Stimulated activated CD8-positive, alpha-beta memory T cell treated with anti-CD3 and anti-CD28 coated beads, Interleukin-7, amount 100 ng/mL, for 48 hours (primary cell): Measurements from ENCODE around the gene MAGT1.
"Not testable (repeated sequence)": the region's sequence is repeated elsewhere in the genome, so short reads cannot be mapped to it uniquely, and the experiment has no call there.

Experiments
- DNase-seq, 2 donors: peaks; one replicate each; pipeline ENCODE4 v3.0.0-alpha.2; 2020; ENCODE audit warnings: low read depth in 1 of 2; ENCODE audit errors: extremely low read depth in 1 of 2

MAGT1 gene

DNA sequence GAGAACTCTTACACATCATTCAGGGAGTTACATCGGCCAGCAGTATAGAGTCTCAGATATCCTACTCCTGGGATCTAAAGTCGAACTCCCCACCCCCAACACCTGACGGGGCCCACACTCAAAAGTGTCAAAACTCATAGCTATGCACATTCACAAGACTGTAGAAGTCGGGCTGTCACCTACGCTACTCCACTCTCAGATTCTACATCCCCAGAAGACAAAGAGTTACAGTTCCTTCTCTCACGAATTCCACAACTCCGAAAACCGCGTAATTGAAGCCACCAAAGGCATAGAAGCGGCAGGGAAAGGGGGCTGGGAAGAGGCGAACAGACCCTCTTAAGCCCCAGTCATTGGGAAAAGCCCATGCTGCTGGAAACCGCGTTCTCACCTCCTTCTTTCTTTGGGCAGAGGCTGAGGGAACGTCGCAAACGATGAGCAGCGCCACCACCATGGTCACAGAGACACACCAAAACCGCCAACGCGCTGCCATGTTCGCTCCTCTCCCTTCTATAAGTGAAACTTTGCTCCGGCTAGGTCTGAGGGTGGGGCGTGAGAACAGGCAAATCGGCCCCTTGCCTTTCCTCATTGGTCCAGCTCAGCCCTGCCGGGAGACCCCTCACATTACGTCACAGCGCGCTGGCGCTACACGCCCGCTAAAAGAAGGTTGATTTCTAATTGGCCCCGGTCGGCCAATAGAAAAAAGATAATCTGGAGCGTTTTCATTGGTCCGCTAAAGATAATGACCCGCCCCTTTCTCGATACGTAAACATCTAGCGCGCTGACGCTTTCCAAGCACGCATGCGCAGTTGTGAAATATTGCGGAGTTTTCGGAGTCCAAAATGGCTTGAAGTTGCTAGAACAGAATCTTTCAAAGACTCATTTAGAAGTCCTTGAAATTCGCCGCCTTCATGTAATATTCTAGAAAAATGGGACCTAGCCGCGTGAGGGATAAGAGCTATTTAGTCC, at the start of gene MAGT1:
Gene MAGT1 (minus strand): TSS at position 515 of the 966 bp plus-strand sequence. CDS start 25 bp downstream, at position 490.
- DNase-seq, result peak; percentile 64 to 87

DNA sequence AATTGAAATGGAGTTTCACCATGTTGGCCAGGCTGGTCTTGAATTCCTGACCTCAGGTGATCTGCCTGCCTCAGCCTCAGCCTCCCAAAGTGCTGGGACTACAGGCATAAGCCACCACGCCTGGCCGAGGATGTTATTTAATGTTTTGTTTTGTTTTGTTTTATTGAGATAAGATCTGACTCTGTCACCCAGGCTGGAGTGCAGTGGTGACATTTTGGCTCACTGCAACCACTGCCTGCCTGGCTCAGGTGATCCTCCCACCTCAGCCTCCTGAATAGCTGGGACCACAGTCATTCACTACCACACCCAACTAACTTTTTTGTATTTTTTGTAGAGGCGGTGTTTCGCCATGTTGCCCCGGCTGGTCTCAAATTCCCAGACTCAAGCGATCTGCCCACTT, 49.8 kb upstream of the MAGT1 start:
- not testable (repeated sequence) for DNase-seq

DNA sequence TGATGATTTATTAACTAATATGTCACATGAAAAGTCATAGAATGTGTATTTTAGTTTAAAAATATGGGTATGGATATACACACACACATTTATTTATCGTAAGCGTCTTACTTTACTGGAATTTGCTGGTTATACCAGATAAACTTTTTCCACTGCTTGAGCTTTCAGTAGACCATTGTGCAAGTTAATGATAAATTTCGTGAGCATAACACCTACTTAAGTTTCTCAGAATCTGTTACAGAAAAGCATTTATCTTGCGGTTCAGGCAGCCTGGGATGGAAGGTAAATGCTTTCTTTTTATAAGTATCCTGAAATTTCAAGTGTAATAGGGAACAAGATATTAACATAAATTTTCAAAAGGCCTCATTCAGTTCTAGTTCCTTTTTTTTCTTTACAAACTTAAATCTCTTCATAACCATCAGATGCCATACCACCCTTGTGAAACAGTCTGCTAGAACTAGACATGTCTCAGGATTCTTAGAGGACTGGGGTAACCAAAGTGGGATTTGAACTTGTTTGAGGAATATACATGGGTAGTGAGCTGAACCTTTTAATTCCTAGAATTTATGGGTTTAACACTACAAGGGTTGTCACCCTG, 42.9 kb upstream of the MAGT1 start:
- no peak for DNase-seq

DNA sequence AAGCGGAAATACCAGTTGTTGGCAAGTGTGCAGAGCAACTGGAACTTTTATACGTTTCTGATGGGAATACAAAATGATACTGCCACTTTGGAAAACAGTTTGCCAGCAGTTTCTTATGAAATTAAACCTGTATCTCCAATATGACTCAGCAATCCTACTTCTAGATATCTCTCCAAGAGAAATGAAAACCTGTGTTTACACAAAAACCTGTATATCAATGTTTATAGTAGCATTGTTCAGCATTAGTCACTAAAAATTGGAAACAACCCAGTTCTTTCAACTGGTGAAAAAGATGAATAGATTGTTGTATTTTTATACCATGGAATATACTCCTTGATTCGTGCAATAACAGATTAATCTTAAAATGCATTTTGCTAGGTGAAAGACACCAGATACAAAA, 42.1 kb upstream of the MAGT1 start:
- DNase-seq, result no peak

DNA sequence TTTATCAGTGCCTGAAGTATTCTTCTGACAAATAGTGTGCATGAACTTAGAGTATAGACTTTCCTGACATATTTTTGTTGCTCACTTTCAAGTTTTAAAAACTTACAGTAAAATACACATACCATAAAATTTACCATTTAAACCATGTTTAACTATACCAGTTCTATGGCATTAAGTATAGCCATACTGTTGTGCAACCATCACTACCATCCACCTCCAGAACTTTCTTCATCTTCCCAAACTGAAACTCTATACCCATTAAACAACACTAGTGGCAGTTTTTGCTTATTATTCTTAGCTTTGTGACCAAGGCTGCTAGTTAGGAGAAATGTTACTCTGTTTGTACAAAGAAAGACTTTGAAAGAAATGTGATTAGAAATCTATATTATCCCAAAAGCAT, 41.1 kb upstream of the MAGT1 start:
- no peak for DNase-seq

DNA sequence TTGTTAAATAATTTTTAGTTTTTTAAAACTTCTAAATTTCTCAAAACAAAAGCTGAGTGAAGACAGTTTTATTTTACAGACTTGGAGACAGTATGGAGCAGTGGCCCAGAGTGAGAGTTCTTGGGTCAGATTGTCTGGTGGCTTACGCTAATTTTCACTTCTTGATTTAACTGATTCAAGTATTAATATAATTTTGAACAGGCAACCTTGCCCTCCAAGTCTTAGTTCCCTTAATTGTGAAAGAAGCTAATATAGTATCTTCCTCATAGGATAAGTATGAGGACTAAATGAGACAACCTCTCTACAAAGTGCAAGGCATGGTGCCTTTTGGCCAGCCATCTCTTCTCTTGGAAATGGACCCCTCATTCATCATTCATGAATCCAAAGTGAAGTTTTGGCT, 40.7 kb upstream of the MAGT1 start:
- DNase-seq, result no peak

DNA sequence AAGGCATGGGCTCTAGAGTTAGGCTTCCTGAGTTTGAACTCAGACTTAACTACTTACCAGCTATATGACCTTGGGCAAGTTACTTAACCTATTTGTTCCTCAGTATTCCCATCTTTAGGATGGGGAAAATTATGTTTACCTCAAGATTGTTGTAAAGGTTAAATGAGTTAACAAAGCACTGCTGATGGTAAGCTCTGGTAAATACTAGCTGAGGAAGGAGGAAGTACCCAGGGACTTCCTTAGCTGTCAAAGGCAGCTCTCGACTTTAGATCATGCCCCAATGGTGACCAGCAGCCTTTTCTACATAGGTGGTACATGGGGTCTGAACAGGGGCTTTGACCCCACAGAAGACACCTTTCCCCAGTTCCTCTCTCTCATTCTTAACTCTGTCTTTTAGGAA, 35.3 kb upstream of the MAGT1 start:
- no peak for DNase-seq

DNA sequence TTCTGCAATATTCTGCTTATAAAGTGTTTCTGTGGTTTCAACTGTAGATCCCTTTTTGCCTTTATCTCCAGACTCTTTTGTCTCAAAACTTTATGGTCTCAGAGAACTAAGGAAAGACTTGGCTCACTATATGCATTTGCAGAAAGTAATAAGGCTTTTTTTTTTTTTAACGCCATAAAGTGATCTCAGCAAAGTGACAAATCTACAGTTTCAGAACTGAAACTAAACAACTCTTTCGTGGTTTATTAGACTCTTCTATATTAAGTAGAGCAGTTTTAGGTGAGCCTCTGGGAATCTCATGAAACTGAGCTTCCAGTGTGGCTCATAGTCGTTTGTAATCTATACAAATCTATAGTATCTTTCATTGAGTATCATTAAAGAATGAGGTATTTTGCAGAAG, 30.5 kb upstream of the MAGT1 start:
- DNase-seq, result no peak

DNA sequence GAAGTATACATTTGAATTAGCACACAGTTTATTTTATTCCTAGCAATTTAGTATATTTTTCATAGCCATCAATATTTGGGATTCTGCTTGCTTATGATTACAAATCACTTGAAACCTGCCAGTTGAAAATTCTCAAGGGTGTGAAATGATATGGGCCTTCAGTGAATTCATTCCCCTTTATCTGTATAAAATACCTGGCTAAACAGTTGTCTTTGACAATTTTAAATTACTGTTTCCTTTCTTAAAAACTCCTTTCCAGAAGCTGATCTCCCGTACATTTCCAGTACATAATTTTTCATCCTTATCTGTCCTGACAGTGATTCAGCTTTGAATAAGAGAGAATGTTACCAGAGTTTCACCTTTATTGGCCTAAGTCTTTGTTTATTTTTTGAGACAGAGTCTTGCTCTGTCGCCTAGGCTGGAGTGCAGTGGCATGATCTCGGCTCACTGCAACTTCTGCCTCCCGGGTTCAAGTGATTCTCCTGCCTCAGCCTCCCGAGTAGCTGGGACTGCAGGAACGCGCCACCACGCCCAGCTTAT, 29.2 kb upstream of the MAGT1 start:
- DNase-seq, result no peak

DNA sequence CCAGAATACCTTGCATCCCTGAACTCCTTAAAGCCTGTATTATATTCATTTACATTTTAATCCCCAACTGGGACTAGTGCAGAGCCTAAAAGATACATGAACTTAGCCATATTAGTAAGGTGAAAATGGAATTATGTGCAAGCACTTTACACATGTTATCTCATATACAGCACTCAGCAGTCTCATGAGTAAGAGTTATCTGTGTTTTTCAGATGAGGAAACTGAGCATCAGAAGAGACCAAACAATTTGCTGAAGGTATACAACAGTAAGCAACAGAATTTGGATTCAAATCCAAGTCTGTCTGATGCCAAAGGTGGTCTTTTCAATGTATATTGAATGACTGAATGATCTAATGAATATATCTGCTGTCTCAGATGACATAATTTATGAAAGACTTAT, 27.6 kb upstream of the MAGT1 start:
- DNase-seq, result no peak

DNA sequence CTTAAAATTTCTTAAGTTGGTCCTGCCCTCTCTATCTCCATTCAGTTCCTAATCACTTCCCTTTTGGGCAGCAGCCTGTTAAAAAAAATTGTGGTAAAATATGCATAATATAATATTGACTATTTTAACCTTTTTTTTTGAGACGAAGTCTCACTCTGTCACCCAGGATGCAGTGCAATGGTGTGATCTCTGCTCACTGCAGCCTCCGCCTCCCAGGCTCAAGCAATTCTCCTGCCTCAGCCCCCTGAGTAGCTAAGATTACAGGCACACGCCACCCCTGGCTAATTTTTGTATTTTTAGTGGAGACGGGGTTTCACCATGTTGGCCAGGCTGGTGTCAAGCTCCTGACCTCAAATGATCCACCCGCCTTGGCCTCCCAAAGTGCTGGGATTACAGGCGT, 24.1 kb upstream of the MAGT1 start:
- not testable (repeated sequence) for DNase-seq

DNA sequence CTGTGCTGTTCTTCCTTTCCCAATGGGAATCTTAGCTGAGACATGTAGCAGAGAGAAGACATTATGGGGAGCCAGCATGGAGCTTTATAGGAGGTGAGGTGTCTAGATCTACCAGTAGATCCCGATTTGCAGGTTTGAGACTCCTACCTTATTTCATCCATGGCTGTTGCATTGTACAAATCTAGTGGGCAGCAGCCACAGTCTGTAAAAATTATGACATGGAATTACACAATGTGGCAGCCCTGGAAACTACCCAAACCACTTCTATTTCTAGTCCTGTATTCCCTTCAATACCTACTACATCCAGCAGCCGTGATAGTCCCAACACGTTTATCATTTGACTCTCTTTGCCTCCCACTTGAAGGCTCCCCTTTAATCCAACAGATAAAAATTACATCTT, 23.3 kb upstream of the MAGT1 start:
- DNase-seq, result no peak

DNA sequence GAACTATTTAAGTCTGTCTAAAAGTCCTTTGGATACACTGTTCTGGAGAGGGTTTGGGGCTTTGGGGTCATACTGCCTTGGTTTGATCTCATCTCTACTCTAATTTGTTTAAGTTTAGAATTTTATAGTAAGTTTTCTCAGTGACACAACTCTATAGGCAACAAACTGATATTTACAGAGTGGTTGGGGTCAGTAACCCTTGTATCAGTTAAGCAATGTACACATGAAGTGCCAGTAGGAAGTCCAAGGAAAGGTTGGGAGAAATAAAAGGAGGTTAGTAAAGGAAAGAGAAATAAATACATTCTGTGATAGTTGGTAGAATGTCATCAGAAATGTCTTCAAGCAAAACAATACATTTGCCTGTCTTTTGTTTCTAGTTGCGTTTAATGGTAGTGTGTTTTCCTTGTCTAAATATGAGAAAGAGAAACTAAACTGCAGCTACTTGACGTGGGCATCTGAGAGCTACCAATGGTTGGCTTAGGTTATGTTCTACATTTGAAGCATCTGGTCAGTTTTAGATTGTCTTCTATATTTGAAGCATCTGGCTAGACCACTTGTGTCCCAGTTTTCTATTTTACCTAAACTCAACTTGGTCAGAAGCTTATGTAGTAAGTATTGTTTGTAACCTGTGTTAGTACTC, 22.2 kb upstream of the MAGT1 start:
- DNase-seq, result no peak

DNA sequence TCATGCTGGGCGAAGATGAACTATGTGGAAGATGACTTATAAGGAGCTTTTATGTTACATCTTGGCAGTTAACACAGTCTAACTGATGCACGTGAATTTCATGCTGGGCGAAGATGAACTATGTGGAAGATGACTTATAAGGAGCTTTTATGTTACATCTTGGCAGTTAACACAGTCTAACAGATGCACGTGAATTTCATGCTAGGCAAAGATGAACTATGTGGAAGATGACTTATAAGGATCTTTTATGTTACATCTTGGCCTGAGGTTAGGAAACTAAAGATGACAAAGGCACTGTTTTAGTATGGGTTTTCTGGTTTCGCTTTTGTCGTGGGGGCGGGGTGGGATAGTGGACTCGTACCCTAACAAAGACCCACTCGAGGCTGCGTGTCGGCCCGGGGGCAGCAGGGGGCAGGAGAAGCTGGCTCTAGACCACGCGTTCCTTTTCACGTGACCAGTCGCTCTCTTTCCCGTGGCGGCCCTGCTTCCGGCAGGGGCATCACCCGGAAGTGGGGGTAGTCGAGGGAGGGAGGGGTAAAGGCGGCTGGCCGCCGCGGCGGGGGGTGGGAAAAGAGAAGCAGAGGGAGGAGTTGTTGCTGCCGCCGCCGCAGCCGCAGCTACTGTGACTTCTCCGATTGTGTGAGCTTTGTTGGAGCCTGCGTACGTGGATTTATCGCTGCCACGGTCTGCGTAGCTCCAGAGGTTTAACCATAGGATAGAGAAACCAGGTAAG, 15.0 kb upstream of the MAGT1 start, which contains the start of gene ATP7A:
Gene ATP7A (plus strand): TSS at position 586 of the 733 bp plus-strand sequence. CDS start 60,949 bp downstream, outside the sequence.
- DNase-seq, result peak; percentile 72 to 86

DNA sequence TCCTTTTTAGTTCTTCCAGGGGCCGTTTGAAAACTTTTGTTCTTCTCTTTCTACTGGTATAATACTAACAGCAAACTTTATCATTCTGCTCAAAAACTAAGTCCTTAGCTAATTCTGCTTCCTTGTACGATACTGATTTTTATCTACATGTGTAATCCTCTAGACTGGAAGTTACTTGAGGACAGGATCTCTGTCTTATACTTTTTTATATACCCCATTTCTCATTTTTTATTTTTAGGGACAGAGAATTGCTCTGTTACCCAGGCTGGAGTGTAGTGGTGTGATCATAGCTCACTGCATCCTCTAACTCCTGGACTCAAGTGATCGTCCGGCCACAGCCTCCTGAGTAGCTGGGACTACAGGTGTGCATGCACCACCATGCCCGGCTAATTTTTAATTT, 6.3 kb upstream of the MAGT1 start:
- no peak for DNase-seq

DNA sequence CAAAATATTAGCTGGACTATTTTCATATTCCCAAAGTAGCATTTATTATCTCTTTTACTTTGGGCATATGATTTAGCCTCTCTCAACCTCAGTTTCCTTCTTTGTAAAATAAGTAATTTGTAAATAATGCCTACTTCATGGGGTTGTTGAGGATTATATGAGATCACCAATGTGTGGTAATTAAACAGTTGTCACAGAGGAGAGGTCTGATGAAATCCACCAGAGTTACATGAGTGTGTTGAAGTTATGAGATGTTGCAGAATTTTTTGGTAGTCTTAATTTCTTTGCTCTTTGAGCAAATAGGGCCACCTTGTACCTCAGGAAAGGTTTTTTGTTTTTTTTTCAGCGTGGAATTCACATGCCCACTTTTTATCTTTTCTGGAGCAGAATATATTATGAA, 5.5 kb upstream of the MAGT1 start:
- DNase-seq, result no peak

DNA sequence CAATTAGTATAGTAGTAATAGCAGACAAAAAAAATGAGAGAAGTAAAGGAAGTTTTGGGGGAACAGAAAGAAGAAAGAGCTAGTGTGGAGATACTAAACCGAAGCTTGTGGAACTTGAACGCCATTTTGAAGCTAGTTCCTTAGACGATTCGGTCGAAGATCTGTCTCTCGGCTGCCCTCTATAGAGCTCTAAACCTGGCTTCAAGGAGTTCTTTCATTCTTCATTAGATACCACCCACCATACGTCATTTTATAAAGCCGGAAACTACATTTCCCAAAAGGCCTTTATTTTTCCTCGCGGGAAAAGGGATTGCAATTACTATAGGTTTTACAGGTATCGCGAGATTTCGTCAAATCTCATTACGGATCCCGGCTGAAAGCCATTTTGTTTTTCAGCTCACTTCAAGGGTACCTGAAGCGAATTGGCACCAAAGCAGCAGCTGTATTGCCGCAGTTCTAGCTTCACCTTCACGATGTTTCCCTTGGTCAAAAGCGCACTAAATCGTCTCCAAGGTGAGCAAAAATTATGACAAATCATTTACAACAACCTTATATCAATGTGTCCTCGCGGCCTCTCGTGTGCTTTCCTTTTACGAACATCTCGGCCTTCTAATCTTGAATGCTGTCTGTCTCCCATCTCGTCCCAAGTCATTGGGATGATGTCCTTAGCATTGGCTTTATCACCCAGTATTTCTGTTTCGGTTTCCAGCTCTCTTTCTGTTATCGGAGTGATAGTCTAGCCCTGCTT, 4.0 kb upstream of the MAGT1 start, which contains the start of gene COX7B:
Gene COX7B (plus strand): TSS at position 388 of the 748 bp plus-strand sequence. CDS start 86 bp downstream, at position 474.
- peak; percentile 16 to 39 for DNase-seq

DNA sequence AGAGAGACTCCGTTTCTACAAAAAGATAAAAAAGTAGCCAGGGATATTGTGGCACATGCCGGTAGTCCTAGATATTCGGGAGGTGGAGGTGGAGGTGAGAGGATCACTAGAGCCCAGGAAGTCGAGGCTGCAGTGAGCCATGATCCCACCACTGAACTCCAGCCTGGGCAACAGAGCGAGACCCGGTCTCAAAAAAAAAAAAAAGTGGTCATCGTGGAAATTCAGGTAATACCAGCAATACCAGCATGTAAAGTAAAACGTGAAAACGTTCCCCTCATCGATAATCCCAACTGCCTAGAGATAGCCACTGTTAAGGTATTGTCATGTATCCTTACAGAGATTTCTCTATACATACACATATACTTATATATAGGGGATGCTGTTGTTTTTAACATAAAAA, 1.5 kb downstream of the MAGT1 start:
- DNase-seq, result no peak

DNA sequence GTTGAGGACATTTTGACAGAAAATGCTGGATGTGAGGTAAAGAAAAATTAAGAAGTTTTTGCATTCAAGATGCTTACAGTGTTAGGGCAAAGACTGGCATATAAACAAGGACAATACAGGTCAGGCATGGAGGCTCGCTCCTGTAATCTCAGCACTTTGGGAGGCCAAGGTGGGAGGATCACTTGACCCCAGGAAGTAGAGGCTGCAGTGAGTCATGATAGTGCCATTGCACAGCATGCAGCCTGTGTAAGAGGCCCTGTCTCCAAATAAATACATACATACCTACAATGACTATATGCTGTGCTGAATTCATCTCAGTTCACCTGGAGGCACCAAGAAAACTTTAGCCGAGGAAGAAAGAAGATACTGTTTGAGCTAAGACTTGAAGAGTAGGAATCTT, 2.3 kb downstream of the MAGT1 start:
- DNase-seq, result no peak

DNA sequence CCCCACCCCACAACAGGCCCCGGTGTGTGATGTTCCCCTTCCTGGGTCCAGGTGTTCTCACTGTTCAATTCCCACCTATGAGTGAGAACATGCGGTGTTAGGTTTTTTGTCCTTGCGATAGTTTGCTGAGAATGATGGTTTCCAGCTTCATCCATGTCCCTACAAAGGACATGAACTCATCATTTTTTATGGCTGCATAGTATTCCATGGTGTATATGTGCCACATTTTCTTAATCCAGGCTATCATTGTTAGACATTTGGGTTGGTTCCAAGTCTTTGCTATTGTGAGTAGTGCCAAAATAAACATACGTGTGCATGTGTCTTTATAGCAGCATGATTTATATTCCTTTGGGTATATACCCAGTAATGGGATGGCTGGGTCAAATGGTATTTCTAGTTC, 13.8 kb downstream of the MAGT1 start:
- DNase-seq, result not testable (repeated sequence)
